Calu3 (cell line): Measurements from ENCODE around the gene ZCCHC7. TPM values are rescaled to one million over a fixed set of nuclear protein-coding genes. Genes with fewer than 3 reads are reported as not detected.

ENCODE experiments used
- BruUV-seq: library from RNA; stranded (reverse); fragments of 400-500 nt; replicated peaks from 2 replicates; lab custom pipeline; 2021; lab: Mats Ljungman, UMichigan
- CTCF ChIA-PET: fragments of 300-600 bp; sonication (Branson Sonifier 250); formaldehyde crosslinking; loops from one replicate; lab custom pipeline; 2022; ENCODE audit warnings: antibody characterized with exemption; lab: Charles Lee
- DNase-seq: peaks from one replicate; pipeline ENCODE4 v3.0.0; 2022
- H3K27ac Mint-ChIP-seq: one replicate; pipeline ENCODE4 v1.8.0; 2022; ENCODE audit warnings: mixed read lengths; ENCODE audit not compliant: unreplicated experiment
- H3K27me3 Mint-ChIP-seq: one replicate; pipeline ENCODE4 v1.8.0; 2022; ENCODE audit warnings: mixed read lengths; ENCODE audit not compliant: unreplicated experiment
- H3K36me3 Mint-ChIP-seq: one replicate; pipeline ENCODE4 v1.8.0; 2022; ENCODE audit warnings: mild to moderate bottlenecking, moderate library complexity, mixed read lengths; ENCODE audit not compliant: insufficient read depth, unreplicated experiment
- H3K4me1 Mint-ChIP-seq: one replicate; pipeline ENCODE4 v1.8.0; 2022; ENCODE audit warnings: mild to moderate bottlenecking, low read depth, mixed read lengths; ENCODE audit not compliant: unreplicated experiment
- H3K4me3 Mint-ChIP-seq: one replicate; pipeline ENCODE4 v1.8.0; 2022; ENCODE audit warnings: mild to moderate bottlenecking, low read depth, moderate library complexity, mixed read lengths; ENCODE audit not compliant: unreplicated experiment
- H3K9me3 Mint-ChIP-seq: one replicate; pipeline ENCODE4 v1.8.0; 2022; ENCODE audit warnings: low read depth, mixed read lengths; ENCODE audit not compliant: unreplicated experiment
- CTCF ChIP-seq: fragments of 200-600 bp; IDR thresholded peaks from one replicate; pipeline ENCODE4 v1.8.0; 2022; ENCODE audit warnings: antibody characterized with exemption; ENCODE audit not compliant: unreplicated experiment
- intact Hi-C: fragments of 100-400 bp; cut with micrococcal nuclease; formaldehyde crosslinking; loops from one replicate; pipeline ENCODE4 v1.10.0; 2022; ENCODE audit not compliant: unreplicated experiment
- total RNA-seq: library from RNA; stranded (reverse); gene quantifications from 2 replicates; pipeline ENCODE4 v1.2.3, GENCODE V29; 2022

ZCCHC7 gene
- total RNA-seq, 1 experiment from 2014 or later: 6.5 TPM

- H3K36me3 Mint-ChIP-seq: no peaks in the 10 kb centered on the region
- no peak overlapping the region for H3K27ac Mint-ChIP-seq
- no peaks in the 10 kb centered on the region for H3K4me1 Mint-ChIP-seq
- BruUV-seq: no TSS peak
- TF ChIP-seq CTCF: no peak
- no peaks in the 10 kb centered on the region for H3K27me3 Mint-ChIP-seq
- CTCF ChIA-PET: no interaction called here
- no peaks in the 10 kb centered on the region for H3K9me3 Mint-ChIP-seq
- H3K4me3 Mint-ChIP-seq: no peak overlapping the region
- intact Hi-C loops: no loop called here
- no peak for DNase-seq
Observed at GRCh38 chr9:37335238-37335637, 214.9 kb downstream of the ZCCHC7 start.

DNA sequence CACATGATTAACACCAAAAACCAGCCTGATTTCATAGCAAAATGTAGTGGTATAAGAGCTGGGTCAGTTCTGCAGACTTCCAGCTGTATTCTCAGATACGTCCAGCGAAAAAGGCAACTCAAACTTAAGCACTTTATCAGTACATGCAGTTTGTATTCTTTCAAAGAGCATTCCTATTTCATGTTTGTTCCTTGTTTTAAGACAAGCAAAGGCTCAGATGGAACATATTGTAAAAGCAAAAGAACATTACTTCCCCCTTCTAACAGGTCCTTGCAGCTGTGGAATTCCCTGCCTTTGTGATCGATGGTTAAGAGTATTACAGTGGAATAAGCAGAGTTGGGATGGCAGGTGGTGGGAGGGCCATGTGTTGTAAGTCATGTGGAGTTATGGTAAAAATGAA is 215.8 kb downstream of the ZCCHC7 start:
- BruUV-seq: no TSS peak
- Mint-ChIP-seq H3K4me1 (no peaks in the 10 kb centered on the region), H3K4me3 (no peak overlapping the region), H3K36me3 (no peaks in the 10 kb centered on the region), H3K9me3 (no peaks in the 10 kb centered on the region), H3K27ac (no peak overlapping the region), H3K27me3 (no peaks in the 10 kb centered on the region)
- TF ChIP-seq CTCF: no peak
- no peak for DNase-seq
- intact Hi-C loops: no loop called here
- CTCF ChIA-PET: no interaction called here

DNA sequence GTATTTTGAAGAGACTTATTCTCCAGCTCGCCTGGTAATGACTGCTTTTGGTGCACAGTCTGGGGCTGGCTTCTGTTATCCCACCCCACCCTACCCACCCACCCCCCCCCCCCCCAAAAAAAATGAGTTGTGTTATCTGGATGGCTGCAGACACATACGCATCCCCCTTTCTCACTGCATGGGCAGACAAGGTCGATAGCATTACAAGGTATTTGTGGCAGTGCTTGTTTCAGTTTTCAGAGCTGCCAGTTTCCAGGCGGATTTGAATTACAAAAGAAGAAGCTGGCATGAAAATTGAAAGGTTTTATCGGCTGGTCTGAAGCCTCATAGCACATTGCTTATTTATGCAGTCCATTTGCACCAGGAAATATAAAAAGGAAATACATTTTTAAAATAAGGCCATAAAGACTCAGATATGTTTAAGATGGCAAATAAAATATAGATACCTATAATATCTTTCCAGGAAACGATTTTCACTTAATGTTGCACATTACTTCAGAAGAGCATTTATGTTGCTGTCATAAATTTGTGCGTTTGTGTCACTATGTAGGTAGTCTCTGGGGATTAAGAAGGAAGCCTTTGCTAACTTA is 217.0 kb downstream of the ZCCHC7 start:
- no TSS peak for BruUV-seq
- H3K27ac Mint-ChIP-seq: no peak overlapping the region
- DNase-seq: no peak
- H3K4me1 Mint-ChIP-seq: no peaks in the 10 kb centered on the region
- no peaks in the 10 kb centered on the region for H3K36me3 Mint-ChIP-seq
- TF ChIP-seq CTCF: no peak
- H3K9me3 Mint-ChIP-seq: no peaks in the 10 kb centered on the region
- CTCF ChIA-PET: no interaction called here
- no peaks in the 10 kb centered on the region for H3K27me3 Mint-ChIP-seq
- no peak overlapping the region for H3K4me3 Mint-ChIP-seq
- intact Hi-C loops: no loop called here

DNA sequence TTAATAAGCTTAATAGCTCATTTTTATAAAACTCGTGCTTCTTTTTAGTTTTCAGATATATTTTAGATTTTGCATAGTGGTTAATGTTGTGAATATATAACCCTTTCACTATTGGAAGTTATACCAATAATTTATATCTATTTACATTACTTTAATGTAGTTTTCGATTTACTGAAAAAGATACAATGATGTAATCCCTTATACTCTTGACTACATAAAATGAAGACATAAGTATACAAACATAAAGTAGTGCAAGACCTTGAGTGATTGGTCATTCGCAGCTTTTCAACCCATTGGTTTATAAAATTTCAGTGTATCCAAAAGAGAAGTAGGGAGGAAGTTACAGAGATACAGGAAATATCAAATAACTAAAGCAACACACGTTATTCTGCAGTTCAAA is 217.8 kb downstream of the ZCCHC7 start:
- Mint-ChIP-seq H3K27ac (no peak overlapping the region), H3K4me3 (no peak overlapping the region), H3K4me1 (no peaks in the 10 kb centered on the region), H3K36me3 (no peaks in the 10 kb centered on the region), H3K9me3 (no peaks in the 10 kb centered on the region), H3K27me3 (no peaks in the 10 kb centered on the region)
- no peak for DNase-seq
- TF ChIP-seq CTCF: no peak
- CTCF ChIA-PET: no interaction called here
- BruUV-seq: no TSS peak
- intact Hi-C loops: no loop called here
